HG02884 (cell line): ENCODE data around the gene JCAD.
A peak's percentile ranks its signal among the peaks of the same experiment; 100 is the strongest.
"Not testable (repeated sequence)": the region's sequence is repeated elsewhere in the genome, so short reads cannot be mapped to it uniquely, and the experiment has no call there.

Source experiments
- ATAC-seq: cut with Tn5 transposase; IDR thresholded peaks from one replicate; pipeline ENCODE4 v1.9.1; 2021; ENCODE audit warnings: mild to moderate bottlenecking, moderate library complexity; ENCODE audit not compliant: unreplicated experiment

Gene JCAD

GRCh38 chr10:30059209-30060107, at the start of gene JCAD:
TSS of gene JCAD (minus strand) at chr10:30059586. CDS start at chr10:30047812, 11,774 bp downstream.
- peak; percentile 90 for ATAC-seq

- ATAC-seq = no peak
Observed at GRCh38 chr10:30106987-30107386, 47.6 kb upstream of the JCAD start.

- ATAC-seq = no peak
Observed at GRCh38 chr10:30103595-30104320, 44.4 kb upstream of the JCAD start.

GRCh38 chr10:30099706-30100105, 40.3 kb upstream of the JCAD start:
- ATAC-seq = not testable (repeated sequence)

- no peak for ATAC-seq
Observed at GRCh38 chr10:30099101-30099500, 39.7 kb upstream of the JCAD start.

- no peak for ATAC-seq
Observed at GRCh38 chr10:30098629-30099028, 39.2 kb upstream of the JCAD start.

GRCh38 chr10:30096564-30096963, 37.2 kb upstream of the JCAD start:
- no peak for ATAC-seq

GRCh38 chr10:30095631-30096422, 36.4 kb upstream of the JCAD start:
- ATAC-seq = no peak

GRCh38 chr10:30094601-30095000, 35.2 kb upstream of the JCAD start:
- no peak for ATAC-seq

GRCh38 chr10:30093303-30093950, 34.0 kb upstream of the JCAD start:
- ATAC-seq = no peak

GRCh38 chr10:30092151-30092790, 32.9 kb upstream of the JCAD start:
- no peak for ATAC-seq

- no peak for ATAC-seq
Observed at GRCh38 chr10:30091136-30091535, 31.8 kb upstream of the JCAD start.

GRCh38 chr10:30088178-30088577, 28.8 kb upstream of the JCAD start:
- ATAC-seq = no peak

GRCh38 chr10:30083934-30084333, 24.5 kb upstream of the JCAD start:
- no peak for ATAC-seq

GRCh38 chr10:30081182-30081581, 21.8 kb upstream of the JCAD start:
- ATAC-seq = no peak

GRCh38 chr10:30080161-30080560, 20.8 kb upstream of the JCAD start:
- no peak for ATAC-seq

- no peak for ATAC-seq
Observed at GRCh38 chr10:30079408-30079807, 20.0 kb upstream of the JCAD start.

- ATAC-seq = no peak
Observed at GRCh38 chr10:30075481-30075880, 16.1 kb upstream of the JCAD start.

- ATAC-seq = no peak
Observed at GRCh38 chr10:30074933-30075332, 15.5 kb upstream of the JCAD start.

- ATAC-seq = no peak
Observed at GRCh38 chr10:30074090-30074489, 14.7 kb upstream of the JCAD start.
